HEK293 (cell line): ENCODE data around the gene WDR18.

ENCODE experiments used
- CTCF ChIP-seq: fragments of 450-650 bp; formaldehyde crosslinking; IDR thresholded peaks from 2 replicates; pipeline ENCODE4 v1.5.1; 2016; ENCODE audit warnings: missing biosample characterization, missing genetic modification characterization
- YY1 ChIP-seq: fragments of 450-650 bp; formaldehyde crosslinking; IDR thresholded peaks from 2 replicates; pipeline ENCODE4 v1.5.1; 2018; ENCODE audit warnings: missing biosample characterization, missing genetic modification characterization
- ZBTB49 ChIP-seq: fragments of 450-650 bp; formaldehyde crosslinking; IDR thresholded peaks from 2 replicates; pipeline ENCODE4 v1.5.1; 2016; ENCODE audit warnings: missing biosample characterization, missing genetic modification characterization, low read depth
- ZNF121 ChIP-seq: fragments of 450-650 bp; formaldehyde crosslinking; IDR thresholded peaks from 2 replicates; pipeline ENCODE4 v1.5.1; 2016; ENCODE audit warnings: missing biosample characterization, missing genetic modification characterization
- ZNF530 ChIP-seq: fragments of 450-650 bp; formaldehyde crosslinking; IDR thresholded peaks from 2 replicates; pipeline ENCODE4 v1.5.1; 2016; ENCODE audit warnings: low read depth, missing biosample characterization, missing genetic modification characterization
- ZNF843 ChIP-seq: fragments of 450-650 bp; formaldehyde crosslinking; IDR thresholded peaks from 2 replicates; pipeline ENCODE4 v1.5.1; 2016; ENCODE audit warnings: missing biosample characterization, missing genetic modification characterization

DNA sequence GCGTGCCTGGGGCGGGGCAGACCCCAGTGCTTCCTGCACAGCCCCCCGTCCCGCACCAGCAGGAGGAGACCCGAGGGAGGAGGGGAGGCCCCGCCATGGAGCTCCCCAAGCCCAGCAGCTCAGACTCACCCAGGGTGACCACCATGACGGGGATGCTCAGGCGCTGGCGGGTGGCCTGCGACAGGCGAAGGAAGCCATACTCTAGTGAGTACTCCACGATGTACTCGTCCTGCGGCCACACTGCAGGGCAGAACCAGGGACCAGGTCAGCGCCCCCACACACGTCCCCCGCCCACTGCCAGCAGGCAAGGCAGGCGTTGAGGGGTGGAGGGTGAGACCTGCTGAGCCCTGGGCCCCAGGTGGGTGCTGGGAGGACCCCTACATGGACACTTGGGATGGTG, 28.2 kb downstream of the WDR18 start:
- TF ChIP-seq ZBTB49 (tag by site-specific recombination) (no peak), CTCF (tag by site-specific recombination) (no peak), ZNF530 (no peak), YY1 (tag by site-specific recombination) (no peak), ZNF121 (tag by site-specific recombination) (no peak), ZNF843 (no peak)
